ENCODE measurements around the gene UAP1L1.
"Not testable (repeated sequence)": the region's sequence is repeated elsewhere in the genome, so short reads cannot be mapped to it uniquely, and the experiment has no call there.

Gene UAP1L1

GRCh38 chr9:137116027-137116507 lies 38.8 kb downstream of the UAP1L1 start:
- Histone ChIP-seq H3K36me3 (ENCODE audit: low read length) (no peaks in the 10 kb centered on the region), H3F3A (ENCODE audit: insufficient read depth) (peaks cover 8% of the 10 kb centered on the region), H2AFZ (ENCODE audit: low read depth, low read length, severe bottlenecking) (no peak overlapping the region), H3K9me2 (replicated peaks; ENCODE audit: insufficient read depth, low read length) (no peaks in the 10 kb centered on the region), H3K9me3 (ENCODE audit: insufficient read depth, low read length) (no peaks in the 10 kb centered on the region), H3K4me2 (ENCODE audit: low read depth, low read length, poor library complexity, severe bottlenecking) (no peak overlapping the region), H4K20me1 (ENCODE audit: low read depth, low read length) (no peaks in the 10 kb centered on the region), H3K79me2 (ENCODE audit: insufficient read depth, low read length) (no peaks in the 10 kb centered on the region), H3K9ac (ENCODE audit: low read length) (no peak overlapping the region), H3K27ac (ENCODE audit: low read depth, low read length) (no peak overlapping the region), H3K27me3 (ENCODE audit: low read length) (no peaks in the 10 kb centered on the region), H3K4me3 (ENCODE audit: insufficient read depth, low read length, poor library complexity, severe bottlenecking) (no peak overlapping the region)
- TF ChIP-seq EZH2phosphoT487 (conservative IDR thresholded peaks at IDR 0.05; ENCODE audit: low read length) (no peak), CTCF (IDR thresholded peaks at IDR 0.05; ENCODE audit: insufficient read depth, low read length, poor library complexity, severe bottlenecking) (no peak)

- Histone ChIP-seq H3K27ac (ENCODE audit: low read depth, low read length) (no peak overlapping the region), H3K9ac (ENCODE audit: low read length) (no peak overlapping the region), H4K20me1 (ENCODE audit: low read depth, low read length) (no peaks in the 10 kb centered on the region), H3K9me3 (ENCODE audit: insufficient read depth, low read length) (no peaks in the 10 kb centered on the region), H3F3A (ENCODE audit: insufficient read depth) (peaks cover 9% of the 10 kb centered on the region), H3K4me2 (ENCODE audit: low read depth, low read length, poor library complexity, severe bottlenecking) (no peak overlapping the region), H3K36me3 (ENCODE audit: low read length) (no peaks in the 10 kb centered on the region), H3K9me2 (replicated peaks; ENCODE audit: insufficient read depth, low read length) (no peaks in the 10 kb centered on the region), H3K4me3 (ENCODE audit: insufficient read depth, low read length, poor library complexity, severe bottlenecking) (no peak overlapping the region), H2AFZ (ENCODE audit: low read depth, low read length, severe bottlenecking) (no peak overlapping the region), H3K27me3 (ENCODE audit: low read length) (no peaks in the 10 kb centered on the region), H3K79me2 (ENCODE audit: insufficient read depth, low read length) (no peaks in the 10 kb centered on the region)
- TF ChIP-seq CTCF (IDR thresholded peaks at IDR 0.05; ENCODE audit: insufficient read depth, low read length, poor library complexity, severe bottlenecking), result no peak
- no peak for TF ChIP-seq EZH2phosphoT487 (conservative IDR thresholded peaks at IDR 0.05; ENCODE audit: low read length)
These were observed 39.4 kb downstream of the UAP1L1 start for GRCh38 chr9:137116728-137117127.

- Histone ChIP-seq H3K27me3 (ENCODE audit: low read length) (no peaks in the 10 kb centered on the region), H3K36me3 (ENCODE audit: low read length) (no peaks in the 10 kb centered on the region), H3K9ac (ENCODE audit: low read length) (no peak overlapping the region), H3K4me2 (ENCODE audit: low read depth, low read length, poor library complexity, severe bottlenecking) (no peak overlapping the region), H3K9me2 (replicated peaks; ENCODE audit: insufficient read depth, low read length) (no peaks in the 10 kb centered on the region), H3K4me3 (ENCODE audit: insufficient read depth, low read length, poor library complexity, severe bottlenecking) (no peak overlapping the region), H3K27ac (ENCODE audit: low read depth, low read length) (no peak overlapping the region), H4K20me1 (ENCODE audit: low read depth, low read length) (no peaks in the 10 kb centered on the region), H3K9me3 (ENCODE audit: insufficient read depth, low read length) (no peaks in the 10 kb centered on the region), H3F3A (ENCODE audit: insufficient read depth) (peaks cover 14% of the 10 kb centered on the region), H3K79me2 (ENCODE audit: insufficient read depth, low read length) (no peaks in the 10 kb centered on the region), H2AFZ (ENCODE audit: low read depth, low read length, severe bottlenecking) (no peak overlapping the region)
- no peak for TF ChIP-seq EZH2phosphoT487 (conservative IDR thresholded peaks at IDR 0.05; ENCODE audit: low read length)
- no peak for TF ChIP-seq CTCF (IDR thresholded peaks at IDR 0.05; ENCODE audit: insufficient read depth, low read length, poor library complexity, severe bottlenecking)
These were observed 40.0 kb downstream of the UAP1L1 start for GRCh38 chr9:137117269-137117731.

- peaks cover 22% of the 10 kb centered on the region for H3F3A ChIP-seq (ENCODE audit: insufficient read depth)
- H3K27me3 ChIP-seq (ENCODE audit: low read length); H3K79me2 ChIP-seq (ENCODE audit: insufficient read depth, low read length); H4K20me1 ChIP-seq (ENCODE audit: low read depth, low read length); H3K9ac ChIP-seq (ENCODE audit: low read length); H3K4me2 ChIP-seq (ENCODE audit: low read depth, low read length, poor library complexity, severe bottlenecking); H2AFZ ChIP-seq (ENCODE audit: low read depth, low read length, severe bottlenecking); H3K27ac ChIP-seq (ENCODE audit: low read depth, low read length); H3K36me3 ChIP-seq (ENCODE audit: low read length); H3K9me3 ChIP-seq (ENCODE audit: insufficient read depth, low read length); H3K9me2 ChIP-seq (replicated peaks; ENCODE audit: insufficient read depth, low read length); H3K4me3 ChIP-seq (ENCODE audit: insufficient read depth, low read length, poor library complexity, severe bottlenecking): not testable (repeated sequence)
These were observed 40.8 kb downstream of the UAP1L1 start for GRCh38 chr9:137118092-137118603.

GRCh38 chr9:137121927-137122795 lies 44.8 kb downstream of the UAP1L1 start:
- H2AFZ ChIP-seq (ENCODE audit: low read depth, low read length, severe bottlenecking); H3K9me2 ChIP-seq (replicated peaks; ENCODE audit: insufficient read depth, low read length); H3K79me2 ChIP-seq (ENCODE audit: insufficient read depth, low read length); H4K20me1 ChIP-seq (ENCODE audit: low read depth, low read length); H3K36me3 ChIP-seq (ENCODE audit: low read length); H3K9me3 ChIP-seq (ENCODE audit: insufficient read depth, low read length); H3K27me3 ChIP-seq (ENCODE audit: low read length): not testable (repeated sequence)
- Histone ChIP-seq H3K9ac (ENCODE audit: low read length) (peak overlapping the region; percentile 20), H3K27ac (ENCODE audit: low read depth, low read length) (peak overlapping the region; percentile 90), H3K4me2 (ENCODE audit: low read depth, low read length, poor library complexity, severe bottlenecking) (peak overlapping the region; percentile 53), H3F3A (ENCODE audit: insufficient read depth) (peaks cover 36% of the 10 kb centered on the region), H3K4me3 (ENCODE audit: insufficient read depth, low read length, poor library complexity, severe bottlenecking) (peak overlapping the region; percentile 19)

All from SU-DHL-6 (cell line).